HUDEP-2 (cell line): ENCODE data around the gene LRP10.
"Not testable (repeated sequence)": the region's sequence is repeated elsewhere in the genome, so short reads cannot be mapped to it uniquely, and the experiment has no call there.

Source experiments
- DNase-seq, 76 experiments: peaks; one replicate each; lab custom pipeline; 2025; ENCODE audit not compliant: unreplicated experiment in 76 of 76; lab: John Stamatoyannopoulos, UW

LRP10 gene

DNA sequence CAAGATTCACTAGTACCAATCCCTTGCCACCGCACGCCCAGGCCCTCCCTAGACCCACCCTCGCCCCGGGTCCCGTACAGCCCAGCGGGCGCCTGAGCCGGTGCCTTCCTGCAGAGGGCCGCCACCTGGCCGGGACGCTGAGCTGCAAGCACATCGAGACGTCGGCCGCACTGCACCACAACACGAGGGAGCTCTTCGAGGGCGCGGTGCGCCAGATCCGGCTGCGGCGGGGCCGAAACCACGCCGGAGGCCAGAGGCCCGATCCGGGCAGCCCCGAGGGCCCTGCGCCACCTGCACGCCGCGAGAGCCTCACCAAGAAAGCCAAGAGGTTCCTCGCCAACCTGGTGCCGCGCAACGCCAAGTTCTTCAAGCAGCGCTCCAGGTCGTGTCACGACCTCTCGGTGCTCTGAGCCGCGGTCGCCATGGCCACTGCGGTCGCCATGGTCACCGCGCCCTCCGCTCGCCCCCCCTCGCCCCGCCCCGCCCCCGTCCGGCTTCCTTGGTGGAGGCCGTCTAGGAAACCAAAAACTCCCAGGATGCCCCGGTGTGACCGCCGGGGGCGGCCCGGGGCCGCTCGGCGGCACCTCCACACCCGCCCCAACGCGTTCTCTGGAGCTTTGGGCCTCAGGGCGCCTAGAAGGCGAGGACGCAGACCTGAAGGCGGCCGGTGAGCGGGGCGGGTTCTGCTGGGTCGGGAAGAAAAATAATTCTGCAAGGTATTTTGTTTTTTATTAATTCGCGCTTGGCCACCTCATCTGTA lies 15.1 kb downstream of the LRP10 start:
- DNase-seq: peak in 72 of 76 experiments; percentile 37 to 91 (median 78)

DNA sequence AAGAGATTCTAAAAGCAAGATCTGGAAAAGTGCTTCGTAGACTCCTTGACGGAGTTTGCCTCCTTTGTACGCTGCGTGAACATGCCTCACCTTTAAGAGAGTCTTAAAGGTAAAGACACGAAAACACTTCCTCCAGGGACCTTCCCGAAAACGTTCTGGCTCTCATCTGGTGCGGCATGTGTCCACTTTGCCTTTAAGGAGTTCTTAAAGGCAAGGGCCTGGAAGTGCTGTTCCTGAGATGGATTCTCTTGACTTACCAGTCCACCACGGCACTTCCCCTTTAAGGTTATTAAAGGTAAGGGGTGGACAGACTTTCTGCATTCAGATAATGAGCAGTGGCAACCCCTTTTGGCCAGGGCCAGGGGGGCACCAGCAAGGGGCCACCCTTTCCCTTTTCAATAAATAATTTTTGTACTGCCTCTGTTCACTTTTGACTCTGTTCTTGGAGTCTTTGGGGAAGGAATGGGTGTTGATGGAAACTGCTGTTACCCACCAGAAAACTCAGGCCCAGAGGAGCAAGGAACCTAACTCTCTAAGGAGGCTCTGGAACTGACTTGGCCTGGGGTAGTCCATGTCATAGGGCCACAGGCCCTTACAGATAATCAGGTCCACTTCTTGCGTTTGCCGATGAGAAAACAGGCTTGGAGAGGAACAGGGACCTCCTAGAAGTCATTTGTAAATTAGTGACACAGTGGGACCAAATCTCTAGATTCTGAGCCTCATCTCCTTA lies 15.9 kb downstream of the LRP10 start:
- DNase-seq: peak in 72 of 76 experiments; percentile 13 to 81 (median 58)

DNA sequence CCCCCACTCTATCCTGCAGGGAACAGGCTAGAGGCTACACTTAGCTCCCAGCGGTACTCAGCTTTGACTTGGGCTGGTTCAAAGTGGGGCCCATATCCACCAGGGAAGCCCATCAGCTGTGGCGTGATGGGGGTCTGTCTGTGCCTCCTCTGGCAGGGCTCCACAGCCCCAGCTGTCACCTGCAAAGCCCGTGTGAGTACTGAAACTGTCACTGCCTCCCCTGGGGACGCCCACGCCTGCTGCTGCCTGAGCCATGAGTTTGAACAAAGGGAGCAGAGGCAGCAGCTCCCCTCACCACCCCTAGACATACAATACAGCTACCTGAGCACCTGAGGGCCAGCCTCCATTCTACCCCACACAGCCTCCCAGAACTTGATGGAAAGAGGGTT lies 16.4 kb downstream of the LRP10 start:
- peak in 1 of 76 experiments; percentile 14 for DNase-seq

DNA sequence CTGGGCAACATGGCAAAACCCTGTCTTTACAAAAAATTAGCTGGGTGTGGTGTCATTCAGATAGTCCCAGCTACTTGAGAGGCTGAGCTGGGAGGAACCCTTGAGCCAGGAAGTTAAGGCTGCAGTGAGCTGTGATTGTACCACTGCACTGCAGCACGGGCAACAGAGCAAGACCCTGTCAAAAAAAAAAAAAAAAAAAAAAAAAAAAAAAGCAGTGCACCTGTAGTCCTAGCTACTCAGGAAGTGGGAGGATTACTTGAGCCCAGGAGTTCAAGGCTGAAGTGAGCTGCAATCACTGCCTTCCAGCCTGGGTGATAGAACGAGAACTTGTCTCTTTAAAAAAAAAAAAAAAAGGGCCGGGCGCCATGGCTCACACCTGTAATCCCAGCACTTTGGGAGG lies 17.1 kb downstream of the LRP10 start:
- peak in 7 of 76 experiments; percentile 3 to 37 (median 11) for DNase-seq

DNA sequence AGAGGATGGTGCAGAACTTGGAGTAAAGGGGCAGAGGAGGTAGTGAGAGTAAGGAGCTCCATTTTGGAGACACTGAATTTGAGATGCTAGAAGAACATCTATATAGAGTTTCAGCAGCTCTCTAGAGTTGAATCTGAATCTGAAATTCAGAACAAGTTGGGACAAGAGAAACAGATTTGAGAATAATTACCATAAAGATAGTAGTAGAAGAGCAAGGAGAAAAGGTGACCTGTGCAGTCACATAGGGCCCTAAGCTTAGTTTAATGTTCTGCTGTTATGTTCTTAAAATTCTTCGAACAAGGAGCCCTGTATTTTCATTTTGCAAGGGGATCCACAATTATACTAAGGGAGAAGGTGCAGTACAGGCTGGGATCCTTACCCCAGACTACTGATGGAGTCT lies 18.9 kb downstream of the LRP10 start:
- no peak for DNase-seq

DNA sequence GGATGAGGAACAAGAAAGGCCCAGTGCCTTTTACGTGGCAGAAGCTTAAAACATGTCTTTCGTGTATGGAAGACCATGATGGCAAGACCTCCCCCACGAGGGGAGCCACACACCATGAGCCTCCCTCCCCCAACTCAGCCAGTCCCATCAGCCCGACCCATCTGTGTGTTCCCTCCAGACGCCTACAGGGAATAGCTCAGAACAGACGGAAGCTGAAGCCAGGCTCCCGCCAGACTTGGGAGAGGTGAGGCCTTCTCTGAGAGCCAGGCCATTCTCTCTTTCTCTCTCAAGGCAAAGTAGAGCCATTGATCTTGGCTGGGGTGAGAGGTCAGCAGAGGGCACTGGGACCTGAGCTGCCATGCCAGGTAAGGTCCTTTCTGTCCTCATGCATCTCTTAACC lies 20.9 kb downstream of the LRP10 start:
- no peak for DNase-seq

DNA sequence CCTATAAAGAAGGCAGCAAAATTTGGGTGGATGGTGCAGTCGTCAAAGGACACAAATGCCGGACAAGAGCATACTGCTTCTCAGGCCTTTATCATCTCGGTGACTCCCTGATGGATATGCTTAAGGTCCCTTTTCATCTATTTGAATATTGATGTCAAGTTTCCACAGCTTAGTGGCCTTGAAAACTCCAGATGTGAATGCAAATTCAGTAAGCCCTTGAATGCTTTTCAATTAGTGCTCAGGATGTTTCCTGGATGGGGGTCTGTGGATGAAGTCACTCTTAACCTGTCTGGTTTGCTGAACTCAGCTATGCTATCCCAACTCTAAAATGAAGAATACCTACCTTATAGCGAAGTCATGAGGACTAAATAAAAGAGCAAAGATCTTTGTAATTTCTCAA lies 22.2 kb downstream of the LRP10 start:
- DNase-seq: no peak

DNA sequence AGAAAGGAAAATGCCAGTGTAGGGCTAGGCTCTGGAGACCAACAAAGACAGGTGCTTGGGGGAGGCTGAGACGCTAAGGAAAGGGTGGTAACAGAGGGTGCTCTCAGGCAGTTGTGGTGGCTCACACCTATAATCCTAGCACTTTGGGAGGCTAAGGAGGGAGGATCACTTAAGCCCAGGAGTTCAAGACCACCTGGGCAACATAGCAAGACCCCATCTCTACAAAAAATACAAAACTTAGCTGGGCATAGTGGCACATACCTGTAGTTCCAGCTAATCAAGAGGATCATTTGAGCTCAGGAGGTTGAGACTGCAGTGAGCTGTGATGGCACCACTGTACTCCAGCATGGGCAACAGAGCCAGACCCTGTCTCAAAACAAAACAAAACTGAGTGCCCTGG lies 23.9 kb downstream of the LRP10 start:
- no peak for DNase-seq

DNA sequence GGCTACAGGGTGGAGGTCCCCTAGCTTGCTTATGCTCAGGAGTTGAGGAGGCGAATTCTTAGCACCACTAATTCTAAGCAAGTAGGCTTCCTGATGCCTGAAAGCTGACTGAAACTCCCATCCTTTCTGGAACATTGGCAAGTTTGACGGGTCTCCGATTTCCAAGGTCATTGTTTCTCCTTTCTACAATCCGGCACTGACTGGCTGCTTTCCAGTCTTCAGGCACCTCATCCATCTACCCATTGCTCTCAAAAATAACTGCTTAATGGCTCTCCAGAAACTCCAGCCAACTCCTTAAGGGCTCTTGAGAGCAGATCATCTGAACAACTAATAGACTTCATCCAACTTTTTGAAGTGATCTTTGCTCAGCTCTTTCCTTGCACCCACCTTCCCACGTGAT lies 24.8 kb downstream of the LRP10 start:
- no peak for DNase-seq

DNA sequence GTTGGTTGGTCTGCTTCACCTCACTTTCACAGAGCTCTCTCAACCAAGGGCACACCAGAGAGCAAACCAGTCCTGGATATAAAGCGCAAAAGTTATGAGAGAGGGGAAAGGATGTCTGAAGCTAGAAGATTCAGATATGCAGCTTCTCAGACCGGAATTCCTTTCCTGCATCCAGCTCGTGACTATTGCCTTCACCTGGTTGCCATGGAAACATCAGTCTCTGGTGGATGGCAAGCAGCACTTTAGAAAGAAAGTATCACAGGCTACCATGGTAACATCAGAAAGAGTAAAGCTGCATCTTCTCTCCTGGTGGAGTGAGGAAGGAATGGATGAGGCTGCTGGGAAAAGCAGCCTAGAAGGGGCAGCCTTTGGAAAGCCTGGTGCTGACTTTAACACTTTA lies 25.2 kb downstream of the LRP10 start:
- DNase-seq: no peak

DNA sequence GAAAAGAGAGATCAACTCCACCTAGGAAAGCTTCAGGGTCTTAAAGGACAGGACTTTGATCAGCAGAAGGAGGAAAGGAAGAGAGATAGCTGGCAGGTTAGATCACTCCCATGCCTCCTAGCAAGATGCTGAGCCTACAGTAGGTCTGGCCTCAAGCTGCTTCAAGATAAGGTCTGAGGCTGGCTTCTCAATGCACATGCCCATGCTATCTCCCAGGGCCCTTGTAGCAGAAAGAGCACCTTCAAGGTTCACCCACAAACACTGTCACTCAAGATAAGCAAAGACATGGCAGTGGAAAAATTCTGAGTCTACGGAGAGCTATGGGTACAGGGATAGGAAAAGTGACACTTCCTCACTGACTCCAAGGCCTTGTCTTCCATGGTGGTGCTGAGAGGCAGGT lies 25.8 kb downstream of the LRP10 start:
- DNase-seq: peak in 74 of 76 experiments; percentile 6 to 91 (median 72)

DNA sequence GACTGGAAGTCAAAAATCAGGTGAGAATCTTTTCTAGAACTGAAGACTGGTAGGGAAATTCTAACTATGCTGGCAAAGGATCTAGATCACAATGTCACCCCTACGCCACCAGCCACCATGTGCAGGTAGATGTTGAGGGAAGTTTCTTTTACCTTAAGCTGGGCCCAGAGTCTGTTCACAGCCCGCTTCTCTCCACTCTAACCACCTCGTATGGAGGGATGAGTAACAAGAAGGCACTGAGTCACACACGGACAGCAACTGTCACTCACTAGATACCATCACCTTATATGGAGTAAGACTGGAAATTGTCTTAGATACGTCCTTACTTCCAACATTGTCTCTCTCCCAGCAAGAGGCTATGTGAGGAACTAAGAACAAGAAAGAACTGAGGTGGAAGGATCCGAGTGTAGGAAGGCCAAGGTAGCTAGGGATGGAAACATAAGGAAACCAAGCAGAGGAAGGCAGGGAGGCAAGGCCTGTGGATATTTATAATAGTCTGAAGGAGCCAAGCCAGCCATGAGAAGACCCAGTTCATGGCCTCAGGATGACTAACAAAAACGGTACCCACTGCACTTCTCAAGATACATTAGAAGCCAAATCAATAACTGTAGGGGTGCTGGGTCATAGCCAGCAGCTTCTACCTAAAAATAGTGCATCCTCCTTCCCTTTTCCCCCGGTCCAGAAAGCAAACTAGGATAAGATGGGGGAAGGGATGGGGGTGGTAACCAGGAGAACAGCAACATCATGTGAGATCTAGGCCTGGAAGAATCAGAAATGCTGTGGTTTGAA lies 27.0 kb downstream of the LRP10 start:
- peak in 8 of 76 experiments; percentile 3 to 25 (median 13) for DNase-seq

DNA sequence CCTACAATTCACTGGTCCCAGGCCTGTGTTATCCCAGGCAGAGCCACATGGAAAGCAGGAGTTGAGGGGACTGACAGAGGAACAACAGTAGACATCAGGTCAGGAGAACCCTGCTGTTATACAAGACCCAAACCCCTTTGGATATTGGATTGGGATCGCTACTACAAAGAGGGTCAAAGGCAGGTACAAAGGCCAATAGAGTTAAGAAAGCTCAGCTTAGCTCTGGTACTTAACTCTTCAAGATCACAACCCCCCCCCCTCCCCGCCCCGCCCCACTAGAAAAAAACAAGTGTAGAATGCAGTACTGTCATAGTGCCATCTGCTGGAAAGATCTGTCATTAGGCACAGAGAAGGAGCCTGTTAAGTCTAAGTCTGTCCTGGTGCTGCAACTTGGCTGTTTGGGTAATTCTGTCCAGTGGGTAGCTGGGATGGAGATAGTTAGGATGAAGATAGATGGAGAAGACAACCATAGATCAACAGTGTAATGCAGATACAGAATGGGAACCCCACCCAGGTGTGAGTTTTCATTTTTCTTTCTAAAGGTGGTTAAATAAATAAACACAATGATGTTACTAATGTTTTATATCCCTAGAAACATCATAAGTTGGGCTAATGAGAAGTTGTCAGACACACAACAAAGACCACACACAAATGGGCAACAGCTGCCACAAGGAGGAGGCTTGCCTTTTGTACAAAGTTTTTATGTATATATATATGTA lies 28.7 kb downstream of the LRP10 start:
- DNase-seq: peak in 67 of 76 experiments; percentile 2 to 79 (median 48)

DNA sequence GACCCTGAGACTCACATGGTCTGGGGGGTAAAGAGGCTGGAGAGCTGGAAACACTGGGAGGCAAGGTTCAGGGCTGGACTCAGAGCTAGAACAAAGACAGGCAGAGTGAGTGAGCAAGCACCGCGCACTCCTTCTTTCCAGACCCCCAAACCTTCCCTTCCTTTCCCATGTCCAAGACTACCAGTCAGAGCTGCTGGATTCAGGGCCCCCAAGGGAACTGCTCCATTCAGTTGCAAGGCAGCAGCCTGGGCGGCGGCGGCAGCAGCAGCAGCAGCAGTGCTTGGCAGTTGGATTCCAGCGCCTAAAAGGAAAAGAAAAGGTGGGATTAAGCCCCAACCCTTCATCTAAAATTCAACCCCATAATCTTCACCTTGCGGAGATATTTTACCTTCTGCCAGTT lies 30.3 kb downstream of the LRP10 start:
- DNase-seq: no peak

DNA sequence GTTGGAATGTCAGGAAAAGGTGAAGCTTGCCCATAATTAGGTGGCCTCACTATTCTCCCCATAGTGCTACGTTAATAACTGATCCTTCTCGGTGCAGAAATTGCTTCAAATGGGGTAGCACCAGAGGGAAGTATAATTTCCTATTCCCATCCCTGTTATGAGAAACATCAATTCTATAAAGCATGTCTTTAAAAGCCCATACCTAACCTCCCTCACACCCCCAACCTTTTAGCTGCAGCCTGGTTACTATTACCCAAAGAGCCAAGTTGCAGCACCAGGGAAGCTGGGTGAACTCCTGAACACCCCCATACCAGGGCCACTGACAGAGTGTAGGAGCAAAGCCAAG lies 32.2 kb downstream of the LRP10 start:
- DNase-seq: no peak

DNA sequence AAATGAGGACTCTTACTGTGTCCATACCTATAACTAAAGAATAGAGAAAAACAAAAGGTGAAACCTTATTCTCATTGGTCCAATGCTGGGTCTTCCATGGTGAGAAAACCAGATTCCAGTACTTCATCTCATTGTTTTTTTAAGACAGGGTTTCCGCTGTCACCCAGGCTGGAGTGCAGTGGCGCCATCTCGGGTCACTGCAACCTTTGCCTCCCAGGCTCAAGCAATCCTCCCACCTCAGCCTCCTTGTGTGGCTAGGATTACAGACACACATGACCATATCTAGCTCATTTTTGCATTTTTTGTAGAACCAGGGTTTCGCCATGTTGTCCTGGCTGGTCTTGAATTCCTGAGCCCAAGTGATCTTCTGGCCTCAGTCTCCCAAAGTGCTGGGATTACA lies 34.1 kb downstream of the LRP10 start:
- no peak for DNase-seq

DNA sequence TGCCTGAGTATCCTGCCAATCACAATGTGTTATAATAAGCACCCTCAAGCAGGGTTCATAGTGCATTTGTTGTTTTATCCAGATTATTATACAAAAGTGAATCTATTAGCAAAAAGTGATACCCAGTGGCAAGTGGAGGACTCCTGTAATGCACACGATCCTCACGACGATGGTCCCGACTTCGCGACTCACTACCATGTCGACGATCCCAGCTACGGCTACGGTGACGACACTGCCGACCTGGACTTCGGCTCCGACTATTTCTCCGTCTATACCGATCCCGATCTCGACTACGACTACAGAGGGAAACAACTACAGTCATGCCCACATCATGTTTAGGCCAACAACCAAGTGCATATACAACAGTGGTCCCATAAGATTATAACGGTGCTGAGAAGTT lies 34.5 kb downstream of the LRP10 start:
- DNase-seq: no peak

DNA sequence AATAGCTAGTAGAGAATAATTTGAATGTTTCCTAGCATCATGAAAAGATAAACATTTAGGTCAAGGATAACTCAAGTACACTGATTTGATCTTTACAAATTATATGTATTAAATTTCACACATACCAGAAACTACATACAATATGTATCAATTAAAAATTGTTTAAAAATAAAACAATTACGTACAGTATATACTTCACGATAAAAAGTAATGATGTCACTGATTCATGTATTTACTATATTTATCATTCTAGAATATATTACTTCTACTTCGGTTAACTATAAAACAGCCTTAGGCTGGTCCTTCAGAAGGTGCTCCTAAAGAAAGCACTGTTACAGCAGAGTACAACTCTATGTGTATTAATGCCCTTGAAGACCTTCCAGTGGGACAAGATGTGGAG lies 35.9 kb downstream of the LRP10 start:
- no peak for DNase-seq

DNA sequence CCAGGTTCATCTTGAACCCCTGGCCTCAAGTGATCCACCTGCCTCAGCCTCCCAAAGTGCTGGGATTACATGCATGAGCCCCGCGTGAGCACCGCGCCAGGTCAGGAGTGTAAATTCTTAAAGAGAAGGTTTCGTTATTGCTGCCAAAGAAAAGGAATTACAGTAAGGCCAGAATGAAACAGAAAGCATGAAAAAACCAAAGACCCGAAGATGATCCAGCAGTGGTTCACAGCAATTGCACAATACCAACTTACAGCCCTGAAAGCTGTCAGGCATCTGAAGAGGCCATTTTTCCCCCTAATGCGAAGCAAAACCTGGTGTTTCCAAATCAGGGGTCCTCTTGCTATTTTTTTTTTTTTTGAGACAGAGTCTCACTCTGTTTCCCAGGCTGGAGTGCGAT lies 37.1 kb downstream of the LRP10 start:
- DNase-seq: no peak

DNA sequence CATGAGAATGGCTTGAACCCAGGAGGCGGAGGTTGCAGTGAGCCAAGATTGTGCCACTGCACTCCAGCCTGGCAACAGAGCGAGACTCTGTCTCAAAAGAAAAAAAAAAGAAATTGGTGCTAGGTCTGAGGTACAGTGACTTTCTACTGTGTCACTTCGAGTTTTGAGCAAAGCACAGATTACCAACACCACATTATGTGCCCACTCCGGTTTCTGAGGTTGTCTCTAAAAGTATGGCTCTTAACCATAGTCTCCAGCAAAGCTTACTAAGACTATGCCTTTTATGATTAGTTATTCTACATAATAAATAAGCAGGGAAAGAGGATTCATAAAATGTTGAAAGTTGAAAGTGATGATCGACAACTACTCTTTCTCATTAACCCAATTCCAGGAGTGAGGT lies 39.4 kb downstream of the LRP10 start:
- DNase-seq: no peak

DNA sequence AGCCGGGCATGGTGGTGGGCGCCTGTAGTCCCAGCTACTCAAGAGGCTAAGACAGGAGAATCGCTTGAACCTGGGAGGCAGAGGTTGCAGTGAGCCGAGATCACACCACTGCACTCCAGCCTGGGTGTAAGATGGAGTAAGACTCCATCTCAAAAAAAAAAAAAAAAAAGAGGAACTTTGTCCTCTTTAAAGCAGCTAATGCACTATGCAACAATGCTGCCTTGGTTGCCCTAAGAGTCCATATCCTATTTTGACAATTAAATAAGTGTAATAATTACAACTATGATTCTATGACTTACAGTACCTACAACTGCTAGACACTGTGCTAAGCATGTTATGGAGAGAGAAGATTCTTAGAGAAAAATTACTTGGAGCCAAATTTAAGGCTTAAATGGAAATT lies 43.3 kb downstream of the LRP10 start:
- not testable (repeated sequence) for DNase-seq
